HG02884 (cell line): Measurements from ENCODE around the gene DSCAML1.

ENCODE experiments used
- ATAC-seq: cut with Tn5 transposase; IDR thresholded peaks from one replicate; pipeline ENCODE4 v1.9.1; 2021; ENCODE audit warnings: mild to moderate bottlenecking, moderate library complexity; ENCODE audit not compliant: unreplicated experiment

The DSCAML1 gene

DNA sequence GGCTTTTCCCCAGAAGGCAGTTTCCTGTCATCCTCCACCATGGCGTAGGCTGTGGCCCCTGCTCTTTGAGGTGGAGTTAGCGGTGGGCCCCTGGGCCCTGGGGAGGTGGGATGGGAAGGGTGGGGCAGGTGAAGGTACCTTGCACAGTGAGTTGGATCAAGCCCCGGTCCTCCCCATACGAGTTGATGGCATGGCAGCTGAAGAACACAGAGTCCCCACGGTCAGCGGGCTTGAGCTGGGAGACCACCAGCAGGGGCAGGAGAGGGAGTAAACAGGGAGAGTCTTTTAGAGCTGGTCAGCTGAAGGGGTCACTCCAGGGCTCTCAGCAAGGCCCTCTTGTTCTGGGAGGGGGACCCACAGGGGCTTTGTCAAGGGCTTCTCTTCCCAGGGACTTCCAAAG is 316.0 kb downstream of the DSCAML1 start:
- ATAC-seq: no peak

DNA sequence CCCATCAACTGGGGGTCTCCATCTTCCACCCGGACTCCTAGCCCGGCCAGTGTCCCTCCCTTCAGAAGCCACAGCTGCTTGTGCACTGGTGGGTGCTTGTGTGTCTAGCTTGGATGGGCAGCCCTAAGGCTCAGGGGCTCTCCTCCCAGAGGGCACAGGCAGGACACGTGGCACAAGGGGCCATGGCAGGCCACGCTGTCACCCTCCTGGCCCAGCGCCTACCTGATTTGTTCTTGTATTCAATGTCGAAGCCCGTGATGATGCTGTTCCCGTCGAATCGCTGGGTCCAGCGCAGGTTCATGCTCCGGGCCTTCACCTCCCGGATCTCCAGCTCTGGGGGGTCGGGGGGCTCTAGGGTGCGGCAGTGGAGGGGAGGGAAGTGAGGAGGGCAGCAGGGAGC is 316.8 kb downstream of the DSCAML1 start:
- no peak for ATAC-seq

DNA sequence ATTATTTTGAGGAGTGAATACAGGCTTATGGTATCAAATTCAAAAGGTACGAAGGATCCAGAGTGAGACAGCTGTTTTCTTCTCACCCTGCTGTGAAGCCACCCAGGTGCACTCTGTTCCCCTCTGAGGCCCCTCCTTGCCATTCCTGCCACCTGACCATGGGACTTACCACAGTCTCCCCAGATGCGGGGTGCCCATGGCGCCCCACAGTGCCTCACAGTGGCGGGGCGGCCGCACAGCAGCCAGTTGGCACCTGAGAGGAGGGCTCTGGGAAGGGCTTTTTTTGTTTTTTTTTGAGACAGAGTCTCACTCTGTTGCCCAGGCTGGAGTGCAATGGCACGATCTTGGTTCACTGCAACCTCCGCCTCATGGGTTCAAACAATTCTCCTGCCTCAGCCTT is 317.6 kb downstream of the DSCAML1 start:
- ATAC-seq: no peak

DNA sequence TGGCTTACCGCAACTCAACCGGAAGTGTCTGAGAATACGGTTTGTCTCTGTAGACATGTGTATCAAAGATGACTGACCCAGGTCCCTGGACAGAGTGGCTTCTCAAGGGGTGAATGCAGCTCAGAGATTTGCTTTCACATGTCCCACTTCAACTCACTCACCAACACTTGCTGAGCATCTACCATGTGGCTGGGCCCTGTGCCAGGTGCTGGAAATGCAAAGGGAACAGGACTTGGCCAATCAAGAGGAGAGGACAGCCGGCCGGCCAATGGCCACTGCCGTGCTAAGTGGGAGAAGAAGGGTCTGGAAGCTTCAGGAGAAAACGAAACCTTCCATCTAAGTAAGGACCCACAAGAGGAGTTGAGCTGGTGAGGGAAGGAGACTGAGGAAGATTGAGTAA is 318.1 kb downstream of the DSCAML1 start:
- ATAC-seq: no peak

DNA sequence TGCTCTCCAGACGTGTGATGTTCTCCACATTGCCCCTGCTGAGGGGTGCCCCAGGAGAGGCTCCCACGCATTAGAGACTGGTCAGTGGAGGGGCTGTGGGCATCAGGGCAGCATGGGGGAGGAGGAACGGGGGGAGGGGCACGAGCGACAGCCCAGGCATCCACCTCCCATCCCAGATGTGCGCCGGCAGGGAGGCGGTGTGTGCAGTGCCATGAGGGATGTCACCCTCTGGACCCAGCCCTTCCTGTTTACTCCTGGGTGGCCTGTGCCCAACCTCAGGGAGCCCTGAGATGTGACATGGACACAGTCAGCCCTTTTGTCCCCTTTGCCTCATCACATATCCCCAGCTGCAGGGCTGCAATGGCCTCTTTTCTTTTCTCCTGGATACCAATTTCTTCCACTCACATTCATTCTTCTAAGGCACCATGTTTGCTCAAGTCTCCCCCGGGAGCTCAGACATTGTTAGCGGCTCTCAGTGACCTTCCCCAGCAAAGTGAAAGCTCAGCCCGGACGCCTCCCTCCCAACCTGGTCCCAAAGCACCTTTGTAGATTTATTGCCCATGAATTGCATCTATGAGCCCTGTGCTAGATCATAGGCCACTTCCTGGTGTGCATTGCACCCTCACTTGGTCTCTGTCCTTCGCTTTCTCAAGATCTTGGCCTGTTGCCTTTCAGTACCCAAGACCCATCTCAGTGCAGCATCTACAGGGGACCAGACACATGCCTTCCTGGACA is 318.7 kb downstream of the DSCAML1 start:
- ATAC-seq: no peak

DNA sequence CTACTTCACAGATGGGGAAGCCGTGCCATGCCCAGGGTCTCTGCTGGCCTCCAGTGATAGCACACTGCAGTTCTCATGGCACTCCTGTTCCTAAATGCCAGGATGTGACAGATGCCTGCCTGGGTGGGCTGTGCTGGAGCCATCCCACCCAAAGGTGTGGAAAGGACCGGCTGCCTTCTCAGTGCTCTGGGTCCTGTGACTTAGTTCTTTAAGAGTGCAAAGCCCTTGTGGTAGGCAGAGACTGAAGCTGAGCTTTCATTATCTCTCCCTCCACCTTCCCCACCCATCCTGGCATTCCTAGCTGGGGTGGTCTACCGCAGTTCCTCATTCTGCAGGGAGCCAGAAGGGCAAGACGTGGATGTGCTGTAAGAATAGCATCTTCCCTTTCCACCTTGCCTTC is 319.3 kb downstream of the DSCAML1 start:
- no peak for ATAC-seq

DNA sequence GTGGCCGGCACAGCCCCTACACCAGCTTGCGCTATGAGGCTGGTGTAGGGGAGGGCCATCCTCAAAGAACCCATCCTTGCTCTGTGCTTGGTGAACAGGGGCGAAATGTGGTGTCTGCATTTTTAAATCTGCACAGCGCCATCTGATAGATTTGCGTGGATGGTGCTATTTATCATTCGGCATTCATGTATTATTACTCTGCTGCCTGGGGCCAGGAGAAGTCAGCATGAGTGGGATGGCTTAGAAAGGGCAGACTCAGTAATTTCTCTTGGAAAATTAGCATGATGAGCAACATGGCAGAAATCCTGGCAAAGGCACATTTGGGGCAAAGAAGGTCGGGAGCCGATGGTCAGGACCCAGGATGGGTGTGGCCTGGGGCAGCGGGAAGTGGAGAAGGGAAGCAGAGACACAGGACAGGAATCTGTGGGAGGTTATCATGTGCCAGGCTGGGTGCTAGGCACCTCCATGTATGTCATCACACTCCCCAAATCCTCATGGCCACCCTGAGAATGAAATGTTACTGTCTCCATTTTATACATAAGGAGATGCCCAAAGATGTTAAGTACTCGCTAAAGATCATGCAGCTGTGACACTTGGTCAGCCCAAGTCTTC is 320.4 kb downstream of the DSCAML1 start:
- no peak for ATAC-seq

DNA sequence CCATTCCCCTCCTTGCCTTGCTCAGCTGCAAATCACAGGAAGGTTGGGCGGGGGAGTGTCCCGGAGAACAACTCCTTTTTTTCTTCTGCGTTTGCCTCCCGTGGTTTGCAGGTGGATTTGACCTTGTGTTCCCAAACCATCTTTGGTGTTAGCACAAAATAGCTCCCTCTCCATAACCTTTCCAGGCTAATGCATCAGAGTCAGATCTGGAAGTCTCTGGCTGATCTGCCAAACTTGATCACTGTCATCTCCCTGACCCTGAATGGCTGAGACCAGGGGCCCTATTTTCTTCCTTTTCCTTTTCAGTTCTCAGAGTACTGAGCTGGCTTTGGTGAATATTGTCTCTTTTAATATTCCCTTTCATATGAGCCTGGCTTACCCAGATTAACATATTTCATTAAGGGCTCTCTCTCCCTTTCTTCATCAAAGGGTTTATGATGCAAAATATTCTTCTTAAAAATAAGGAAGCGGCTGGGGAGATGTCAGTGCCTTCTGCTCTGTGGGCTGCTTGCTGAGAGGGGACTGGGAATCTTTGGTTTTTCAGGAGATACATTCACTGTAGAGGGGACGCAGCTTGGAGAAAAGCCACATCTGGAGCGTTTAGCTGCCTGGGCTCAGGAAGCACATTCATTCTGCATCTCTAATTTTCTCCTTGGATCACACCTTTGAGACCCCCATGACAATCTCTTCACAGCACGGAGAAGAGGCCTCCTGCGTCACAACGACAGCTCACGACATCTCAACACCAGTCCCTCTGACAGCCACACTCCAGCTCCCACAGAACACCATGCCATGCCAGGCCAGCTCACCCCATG is 321.1 kb downstream of the DSCAML1 start:
- no peak for ATAC-seq

DNA sequence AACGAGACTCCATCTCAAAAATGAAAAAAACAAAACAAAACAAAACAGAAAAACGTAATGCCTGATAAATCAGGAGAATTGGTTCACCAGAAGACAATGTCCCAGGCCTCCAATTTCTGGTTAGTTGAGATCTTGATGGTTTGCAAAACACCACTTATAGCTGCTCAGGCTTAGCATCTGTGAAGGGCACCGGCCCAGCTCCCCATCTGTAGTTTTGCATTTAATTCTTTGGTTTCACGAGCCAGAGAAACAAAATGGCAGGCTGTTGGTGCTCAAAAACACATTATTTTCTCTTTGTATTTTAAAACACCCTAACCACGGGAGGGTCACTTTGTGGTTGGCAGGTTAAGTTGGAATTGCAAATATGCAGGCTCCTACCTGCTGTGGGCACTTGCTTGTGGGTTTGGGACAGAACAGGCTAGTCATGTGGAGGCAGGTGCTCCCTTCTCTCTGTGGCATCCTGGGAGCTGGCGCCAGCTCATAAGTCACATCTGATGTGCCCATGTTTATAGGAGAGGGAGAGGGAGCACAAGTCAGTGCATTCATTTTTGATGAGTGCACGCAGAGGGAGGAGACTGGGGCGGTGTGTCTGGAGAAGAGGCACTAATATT is 323.4 kb downstream of the DSCAML1 start:
- ATAC-seq: no peak

DNA sequence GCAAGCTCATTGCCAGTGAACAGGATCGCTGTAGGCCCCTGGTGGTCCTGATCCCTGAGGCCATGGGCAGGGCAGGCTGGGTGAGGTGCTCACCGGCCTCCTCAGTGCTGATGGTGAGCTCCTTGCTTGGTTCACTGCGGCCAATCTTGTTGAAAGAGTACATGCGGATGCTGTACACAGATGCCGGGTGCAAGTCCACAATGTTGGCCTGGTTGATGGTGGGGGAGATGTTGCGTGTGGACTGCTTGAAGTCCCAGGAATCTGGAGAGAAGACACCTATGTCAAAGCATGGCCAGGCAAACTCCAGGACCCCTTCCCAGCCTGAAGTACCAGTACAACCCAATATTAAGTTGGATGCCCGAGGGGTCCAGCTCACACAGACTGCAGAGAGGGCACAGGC is 325.2 kb downstream of the DSCAML1 start:
- ATAC-seq: no peak

DNA sequence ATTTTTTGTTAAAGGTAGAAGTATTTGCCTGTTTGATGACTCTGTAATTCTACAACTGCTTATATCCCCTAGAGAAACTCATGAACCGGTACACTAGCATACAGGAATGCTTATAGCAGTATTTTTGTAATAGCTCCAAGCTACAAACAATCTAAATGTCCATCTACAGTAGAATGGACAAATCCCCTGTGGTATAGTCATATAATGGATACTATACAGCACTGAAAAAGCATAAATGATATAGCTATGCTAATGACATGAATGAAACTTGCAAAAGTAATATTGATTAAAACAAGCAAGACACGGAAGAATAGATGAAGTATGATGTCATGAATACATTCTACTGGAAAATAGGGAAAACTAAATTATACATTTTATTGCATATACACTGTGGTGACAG is 326.4 kb downstream of the DSCAML1 start:
- ATAC-seq: no peak

DNA sequence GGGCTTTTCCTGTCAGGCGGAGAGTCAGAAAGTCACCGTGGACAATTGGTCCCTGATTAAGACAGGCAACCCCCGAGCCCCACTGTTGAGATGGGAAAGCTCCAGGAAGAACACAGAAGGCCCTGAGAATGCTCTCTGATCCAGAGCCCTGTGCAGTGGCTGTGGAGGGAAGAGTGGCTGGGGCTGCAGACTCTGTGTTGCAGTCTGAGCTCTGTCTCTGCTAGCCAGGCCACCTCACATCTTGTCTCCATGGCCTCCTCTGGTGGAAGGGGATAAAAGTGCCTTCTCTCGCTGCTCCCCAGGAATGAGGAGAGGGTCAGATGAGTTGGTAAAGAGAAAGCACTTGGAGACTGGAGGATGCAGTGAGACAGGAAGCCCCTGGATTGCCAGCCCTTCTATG is 328.1 kb downstream of the DSCAML1 start:
- no peak for ATAC-seq

DNA sequence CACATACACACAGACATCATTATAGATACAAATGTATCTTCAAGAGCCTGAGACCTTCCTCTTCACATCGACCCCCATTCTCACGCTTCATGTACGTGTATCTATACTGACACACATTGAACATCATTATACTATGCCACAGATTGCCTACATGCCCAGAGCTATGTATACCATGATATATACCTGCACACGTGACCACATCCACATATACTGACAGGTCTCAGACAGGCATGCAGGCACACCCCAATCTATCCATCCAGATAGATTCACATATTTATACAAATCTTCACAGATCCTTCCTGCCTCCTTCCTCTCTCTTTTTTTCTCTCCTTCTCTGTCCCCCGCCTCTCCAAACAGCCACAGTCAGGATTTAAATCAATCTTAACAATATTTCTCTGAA is 329.2 kb downstream of the DSCAML1 start:
- ATAC-seq: no peak

DNA sequence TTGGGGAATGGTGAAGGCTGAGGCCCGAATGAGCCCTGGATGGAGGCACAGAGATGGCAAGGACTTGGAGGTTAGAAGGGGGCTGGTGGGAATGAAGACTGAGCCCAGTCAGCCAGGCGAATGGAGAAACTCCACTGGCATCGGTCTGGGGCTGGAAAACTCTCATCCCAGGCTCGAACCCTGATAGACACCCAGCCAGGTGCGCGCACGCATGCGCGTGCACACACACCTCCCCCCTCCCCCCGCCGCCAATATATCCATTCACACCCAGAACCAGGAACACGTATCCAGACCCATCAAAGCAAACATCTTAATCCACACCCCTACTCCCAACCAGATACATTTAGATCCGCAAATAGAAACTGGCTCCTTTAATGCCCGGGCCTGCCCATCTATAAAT is 330.1 kb downstream of the DSCAML1 start:
- ATAC-seq: no peak

DNA sequence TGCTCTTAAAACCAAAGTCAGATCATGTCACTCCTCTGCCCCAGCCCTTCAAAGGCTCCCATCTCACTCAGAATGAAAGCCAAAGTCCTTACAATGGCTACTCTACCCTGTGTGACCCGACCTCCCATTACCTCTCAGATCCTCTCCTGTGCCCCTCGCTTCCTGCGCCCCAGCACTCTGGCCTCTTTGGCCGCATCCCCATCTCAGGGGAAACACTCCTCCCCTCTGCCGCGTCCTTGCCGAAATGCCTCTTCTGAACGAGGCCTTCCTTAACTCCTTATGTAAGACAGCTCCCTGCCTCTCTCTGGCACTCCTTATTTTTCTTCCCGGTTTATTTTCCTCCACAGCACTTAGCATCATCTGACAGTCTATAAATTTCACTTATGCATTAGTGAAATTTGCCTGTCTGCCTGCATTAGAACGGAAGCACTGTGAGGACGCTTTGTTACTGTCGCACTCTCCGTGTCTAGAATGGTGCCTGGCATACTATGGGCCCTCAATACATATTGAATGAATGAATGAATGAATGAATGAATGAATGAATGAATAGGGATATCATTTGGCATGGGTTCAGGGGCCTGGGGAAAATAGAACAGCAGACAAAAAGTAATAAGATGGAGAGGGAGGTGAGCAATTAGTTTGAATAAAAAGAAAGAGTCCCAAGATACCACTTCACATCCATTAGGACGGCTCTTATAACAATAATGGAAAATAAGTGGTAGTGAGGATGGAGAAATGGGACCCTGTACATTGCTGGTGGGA is 331.6 kb downstream of the DSCAML1 start:
- no peak for ATAC-seq

DNA sequence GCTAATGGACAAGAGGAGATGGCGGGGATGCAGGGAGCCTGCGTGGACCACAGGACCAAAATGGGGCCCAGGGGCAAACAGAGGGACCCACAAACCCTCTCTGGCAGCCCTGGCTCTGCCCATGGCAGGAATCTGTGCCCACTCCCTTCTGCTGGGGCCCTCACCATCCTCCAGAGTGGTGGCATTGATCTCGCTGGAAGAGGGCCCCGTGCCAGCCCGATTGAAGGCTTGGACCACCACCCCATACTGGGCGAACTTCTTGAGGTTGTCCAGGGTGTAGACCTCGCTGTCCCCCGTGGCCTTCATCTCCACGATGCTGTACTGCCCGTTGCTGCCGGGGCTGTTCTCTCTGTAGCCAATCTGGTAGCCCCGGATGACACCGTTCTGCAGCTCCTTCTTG is 332.2 kb downstream of the DSCAML1 start:
- ATAC-seq: no peak

DNA sequence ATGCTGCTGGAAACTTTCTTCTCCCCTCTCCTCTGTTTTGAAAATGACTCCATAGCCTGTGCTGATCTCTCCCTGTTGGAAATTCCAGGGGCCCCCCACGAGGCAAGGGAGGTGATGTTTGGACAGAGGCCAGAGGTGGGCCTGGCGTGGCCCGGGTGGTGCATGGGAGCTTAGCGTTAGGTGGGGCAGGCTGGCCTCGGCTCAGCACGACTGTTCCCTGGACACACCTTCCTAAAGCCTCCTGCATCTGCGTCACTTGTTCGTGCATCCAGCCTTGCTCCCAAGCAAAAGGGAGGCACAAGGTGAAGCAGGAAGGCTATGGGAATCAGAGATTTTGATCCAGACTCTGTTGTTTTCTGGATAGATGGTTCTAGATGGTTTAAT is 334.2 kb downstream of the DSCAML1 start:
- no peak for ATAC-seq

DNA sequence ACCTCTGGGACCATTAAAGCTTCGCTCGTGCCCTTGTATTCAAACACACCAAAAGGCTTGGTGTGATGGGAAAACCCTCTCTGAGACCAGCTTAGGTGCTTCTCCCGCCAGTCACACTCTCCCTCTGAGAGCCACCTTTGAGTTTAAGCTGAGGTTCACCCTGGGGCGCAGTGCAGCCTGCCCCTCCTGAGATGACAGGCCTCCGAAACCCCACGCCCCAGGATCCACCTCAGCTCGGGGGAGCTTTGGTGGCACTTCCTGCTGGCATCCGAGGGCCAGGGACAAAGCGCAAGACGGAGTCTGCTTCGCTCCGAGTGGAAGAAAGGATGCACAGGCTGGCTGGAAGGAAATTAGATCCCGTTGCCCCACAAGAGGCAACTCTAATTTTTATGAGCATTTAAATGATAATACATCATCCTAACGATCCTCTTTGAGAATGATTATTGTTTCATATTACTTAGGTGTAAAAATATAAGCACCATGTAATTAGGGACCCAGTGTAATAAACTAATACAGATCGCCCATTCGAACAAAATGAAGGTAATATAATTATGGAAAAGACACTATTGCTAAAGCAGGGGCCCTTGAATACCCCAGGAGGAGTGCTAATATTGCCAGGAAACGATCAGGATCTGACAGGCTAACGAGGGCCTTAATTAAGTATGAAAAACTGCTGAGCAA is 334.7 kb downstream of the DSCAML1 start:
- no peak for ATAC-seq

DNA sequence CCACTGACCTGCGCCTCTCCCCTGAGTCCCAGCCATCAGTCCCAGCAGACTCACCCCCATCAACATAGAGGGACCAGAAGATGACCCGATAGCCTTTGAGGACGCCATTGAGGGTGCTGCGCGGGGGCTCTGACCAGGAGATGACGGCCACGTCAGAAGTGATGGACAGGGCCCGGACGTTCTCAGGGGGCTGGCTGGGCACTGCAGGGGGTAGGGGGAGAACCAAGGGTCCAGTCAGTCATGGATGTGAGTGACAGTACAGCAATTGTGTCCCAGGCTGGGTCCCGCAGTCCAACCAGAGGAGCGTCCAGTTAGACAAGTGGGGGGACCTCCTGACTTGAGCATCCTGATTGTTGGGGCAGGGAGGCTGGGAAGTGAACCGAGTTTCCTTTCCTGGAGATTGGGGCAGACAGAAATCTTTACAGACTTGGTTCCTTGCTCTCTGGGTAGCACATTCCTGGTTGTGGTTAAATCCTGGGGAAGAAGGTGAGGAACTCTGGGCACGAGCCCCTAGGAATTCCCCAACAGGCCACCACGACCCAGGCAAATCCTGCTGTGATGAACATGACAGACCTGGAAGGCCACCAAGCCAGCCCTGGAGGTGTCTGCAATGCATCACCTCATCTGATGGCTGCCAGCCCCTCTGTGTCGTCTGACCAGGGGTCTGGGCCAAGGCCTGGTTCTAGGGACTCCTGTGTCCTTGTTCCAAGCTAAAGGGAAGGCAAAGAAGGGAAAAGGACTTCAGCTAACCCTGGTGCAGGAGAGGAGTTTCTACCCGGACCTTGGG is 335.4 kb downstream of the DSCAML1 start:
- ATAC-seq: no peak

DNA sequence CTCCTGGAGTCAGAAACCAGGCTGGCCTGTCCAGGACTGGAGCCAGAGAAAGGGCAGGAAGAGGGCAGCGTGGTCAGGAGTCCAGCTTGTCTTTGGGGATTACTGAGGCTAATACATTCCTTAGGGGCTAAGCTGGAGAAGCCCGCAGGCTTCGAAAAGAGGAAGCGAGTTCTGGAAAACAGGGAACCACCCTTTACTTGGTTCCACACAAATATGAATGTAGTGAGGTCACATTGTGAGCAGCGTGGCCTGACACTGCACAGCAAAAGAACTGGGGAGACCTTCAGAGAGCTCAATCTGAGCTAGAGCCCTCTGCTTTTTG is 337.1 kb downstream of the DSCAML1 start:
- ATAC-seq: no peak
